Activated T-helper 2 cell treated with anti-CD3 and anti-CD28 coated beads, Interferon-gamma antibody, Interleukin-2, Interleukin-4, amounts not matched to agents 10 μg/mL and 5 μg/mL and 100 μg/mL, durations not matched to agents 14 hours and 24 hours and 36 hours (primary cell): ENCODE data around the gene KRTAP6-1. TPM values are rescaled to one million over a fixed set of nuclear protein-coding genes. Genes with fewer than 3 reads are reported as not detected.

Source experiments
- DNase-seq: peaks from one replicate; pipeline ENCODE4 v3.0.0; 2021; ENCODE audit warnings: low spot score
- H3K27ac Mint-ChIP-seq: one replicate; pipeline ENCODE4 v1.8.0; 2021; ENCODE audit warnings: mixed read lengths
- H3K27me3 Mint-ChIP-seq: one replicate; pipeline ENCODE4 v1.8.0; 2021; ENCODE audit warnings: low read depth, mixed read lengths
- H3K36me3 Mint-ChIP-seq: one replicate; pipeline ENCODE4 v1.8.0; 2021; ENCODE audit warnings: low read depth, mixed read lengths
- H3K4me1 Mint-ChIP-seq: one replicate; pipeline ENCODE4 v1.8.0; 2021; ENCODE audit warnings: low read depth, mixed read lengths
- H3K4me3 Mint-ChIP-seq: one replicate; pipeline ENCODE4 v1.8.0; 2021; ENCODE audit warnings: low read depth, mild to moderate bottlenecking, moderate library complexity, mixed read lengths
- H3K9me3 Mint-ChIP-seq: one replicate; pipeline ENCODE4 v1.8.0; 2021; ENCODE audit warnings: mixed read lengths
- intact Hi-C: fragments of 100-400 bp; cut with micrococcal nuclease; formaldehyde crosslinking; loops from one replicate; pipeline ENCODE4 v1.15.1; 2023
- total RNA-seq: library from RNA; stranded (reverse); gene quantifications from 2 replicates; pipeline ENCODE4 v1.2.3, GENCODE V29; 2022

KRTAP6-1 gene
- total RNA-seq, 1 donor from 2014 or later, result not detected

DNA sequence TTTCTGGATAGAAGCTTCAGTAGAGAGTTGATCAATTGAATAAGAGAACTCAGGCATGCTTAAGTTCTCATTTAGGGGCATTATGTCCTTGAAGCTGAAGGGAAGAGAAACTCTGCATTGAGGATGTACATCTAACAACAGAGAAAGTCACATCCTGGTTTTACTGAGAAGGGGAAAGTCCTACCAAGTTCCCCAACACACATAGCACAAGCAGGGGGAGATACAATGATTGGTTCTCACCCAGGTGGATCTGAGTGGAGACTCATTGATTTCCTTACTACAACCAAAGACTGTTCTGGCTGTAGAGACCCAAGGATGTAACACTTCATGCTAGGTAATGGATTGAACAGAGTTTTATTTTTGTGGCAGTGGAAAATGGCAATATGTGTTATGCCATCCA, 1.5 kb upstream of the KRTAP6-1 start:
- intact Hi-C loops, result no loop called here
- H3K36me3 Mint-ChIP-seq, result no peaks in the 10 kb centered on the region
- no peaks in the 10 kb centered on the region for H3K27me3 Mint-ChIP-seq
- H3K9me3 Mint-ChIP-seq, result peaks cover 13% of the 10 kb centered on the region
- H3K27ac Mint-ChIP-seq, result no peak overlapping the region
- H3K4me1 Mint-ChIP-seq, result no peaks in the 10 kb centered on the region
- no peak overlapping the region for H3K4me3 Mint-ChIP-seq
- no peak for DNase-seq

DNA sequence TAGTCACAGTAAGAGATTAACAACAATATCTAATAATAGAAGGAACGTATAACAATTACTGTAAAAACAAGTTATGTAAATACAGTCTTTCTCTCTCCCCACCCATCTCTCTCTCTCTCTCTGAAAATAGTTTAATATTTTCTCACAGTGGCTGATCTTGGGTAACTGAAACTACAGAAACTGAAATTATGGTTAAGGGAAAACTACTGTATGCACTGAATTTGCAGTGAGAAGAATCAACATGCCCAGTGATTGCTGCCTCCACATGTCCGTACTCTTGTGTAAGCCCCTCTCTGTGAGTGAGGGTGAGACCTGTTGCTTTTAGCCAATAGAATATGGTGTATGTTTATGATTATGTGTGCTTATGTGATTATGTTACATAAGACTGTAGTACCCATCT, 1.6 kb downstream of the KRTAP6-1 start:
- intact Hi-C loops, result no loop called here
- H3K4me3 Mint-ChIP-seq, result no peak overlapping the region
- H3K9me3 Mint-ChIP-seq, result peaks cover 17% of the 10 kb centered on the region

DNA sequence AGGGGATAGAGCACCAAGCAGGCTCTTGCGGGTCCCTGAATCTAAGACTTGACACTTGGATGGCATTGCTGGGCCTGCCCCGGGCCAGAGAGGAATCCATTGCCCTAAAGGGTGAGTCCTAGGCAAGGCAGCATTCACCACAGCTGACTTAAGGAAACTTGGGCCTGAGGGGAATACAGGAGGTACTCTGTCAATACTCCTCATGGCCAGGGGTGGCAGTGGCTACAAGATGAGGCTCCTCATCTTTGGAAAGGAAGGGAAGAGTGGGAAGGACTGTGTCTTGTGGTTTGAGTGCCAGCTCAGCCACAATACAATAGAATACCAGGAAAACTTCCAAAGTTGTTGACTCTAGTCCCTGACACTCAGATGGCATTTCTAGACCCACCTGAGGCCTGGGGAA, 7.8 kb downstream of the KRTAP6-1 start:
- no peaks in the 10 kb centered on the region for H3K36me3 Mint-ChIP-seq

More for the DNA sequence above, 1.6 kb downstream of the KRTAP6-1 start:
- H3K27ac Mint-ChIP-seq, result no peak overlapping the region
- H3K27me3 Mint-ChIP-seq, result no peaks in the 10 kb centered on the region
- DNase-seq, result no peak
- no peaks in the 10 kb centered on the region for H3K4me1 Mint-ChIP-seq
- H3K36me3 Mint-ChIP-seq, result no peaks in the 10 kb centered on the region

DNA sequence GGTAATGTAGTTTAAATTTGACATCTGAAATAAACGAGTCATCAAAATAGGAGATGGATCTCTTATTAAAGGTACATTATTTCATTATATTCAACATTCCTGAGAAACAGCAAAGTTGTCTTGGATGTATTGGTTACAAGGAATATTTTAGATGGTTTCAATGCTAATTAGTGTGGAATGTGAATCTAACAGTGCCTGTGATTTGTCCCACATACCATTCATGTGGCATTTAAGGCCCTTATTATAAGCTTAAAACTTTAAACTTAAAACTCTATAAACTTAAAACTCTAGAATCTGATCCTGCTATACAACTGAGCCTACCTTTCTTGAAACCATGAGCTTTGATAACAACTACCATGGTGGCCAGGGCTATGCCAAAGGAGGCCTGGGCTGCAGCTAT, 12.9 kb downstream of the KRTAP6-1 start, which contains the start of gene KRTAP22-1:
Gene KRTAP22-1 (plus strand): TSS at position 301 of the 400 bp plus-strand sequence.
- intact Hi-C loops, result no loop called here
- no peaks in the 10 kb centered on the region for H3K27me3 Mint-ChIP-seq
- H3K36me3 Mint-ChIP-seq, result no peaks in the 10 kb centered on the region
- H3K4me1 Mint-ChIP-seq, result no peaks in the 10 kb centered on the region
- no peak within 1 kb of the TSS for H3K4me3 Mint-ChIP-seq
- no peak for DNase-seq
- no peak within 1 kb of the TSS for H3K27ac Mint-ChIP-seq
- peaks cover 11% of the 10 kb centered on the region for H3K9me3 Mint-ChIP-seq

More for the DNA sequence above, 7.8 kb downstream of the KRTAP6-1 start:
- Mint-ChIP-seq H3K4me1 (no peaks in the 10 kb centered on the region), H3K27ac (no peak overlapping the region), H3K9me3 (peaks cover 23% of the 10 kb centered on the region), H3K27me3 (no peaks in the 10 kb centered on the region), H3K4me3 (no peak overlapping the region)
- intact Hi-C loops, result no loop called here
- no peak for DNase-seq

DNA sequence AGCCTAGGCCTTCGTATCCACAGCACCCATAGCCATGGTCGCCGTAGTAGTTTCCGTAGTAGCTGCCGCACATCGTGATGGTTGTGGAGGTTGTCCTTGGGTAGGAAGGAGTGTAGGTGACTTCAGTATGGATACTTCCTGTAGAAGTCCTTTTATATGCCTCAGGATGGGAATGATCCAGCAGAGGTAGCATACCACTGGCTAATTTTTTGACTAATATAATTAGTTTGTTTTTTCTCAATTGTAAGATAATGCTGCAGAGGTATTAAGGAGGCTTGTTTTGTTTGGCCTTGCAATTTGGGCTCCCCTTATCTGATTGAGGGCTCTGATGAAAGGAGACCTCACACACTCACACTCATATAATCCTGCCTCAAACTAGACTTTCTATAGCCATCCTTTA, 14.9 kb downstream of the KRTAP6-1 start, which contains the start of gene KRTAP6-2:
Gene KRTAP6-2 (minus strand): TSS at position 101 of the 400 bp plus-strand sequence. CDS start 28 bp downstream, at position 73.
- no peaks in the 10 kb centered on the region for H3K27me3 Mint-ChIP-seq
- H3K27ac Mint-ChIP-seq, result no peak within 1 kb of the TSS
- intact Hi-C loops, result no loop called here
- H3K9me3 Mint-ChIP-seq, result peaks cover 11% of the 10 kb centered on the region
- no peak for DNase-seq
- H3K4me1 Mint-ChIP-seq, result no peaks in the 10 kb centered on the region
- no peaks in the 10 kb centered on the region for H3K36me3 Mint-ChIP-seq
- H3K4me3 Mint-ChIP-seq, result no peak within 1 kb of the TSS

DNA sequence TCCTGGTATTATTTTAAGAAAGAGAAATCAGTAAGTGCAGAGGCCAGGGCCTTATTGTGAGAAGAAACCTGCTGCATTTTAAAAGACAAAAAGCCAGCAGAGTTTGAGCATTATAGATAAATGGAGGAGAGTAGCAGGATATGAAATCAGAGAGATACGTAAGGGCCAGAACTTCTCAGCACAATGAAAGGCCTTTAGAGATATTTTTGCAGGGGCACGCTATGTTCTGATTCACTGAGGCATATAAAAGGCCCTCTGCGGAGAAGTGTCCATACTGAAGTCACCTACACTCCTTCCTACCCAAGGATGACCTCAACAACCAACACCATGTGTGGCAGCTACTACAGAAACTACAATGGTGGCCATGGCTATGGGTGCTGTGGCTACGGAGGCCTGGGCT, 21.6 kb downstream of the KRTAP6-1 start, which contains the start of gene KRTAP6-3:
Gene KRTAP6-3 (plus strand): TSS at position 301 of the 400 bp plus-strand sequence. CDS start 6 bp downstream, at position 307.
- peaks cover 4% of the 10 kb centered on the region for H3K27me3 Mint-ChIP-seq
- H3K27ac Mint-ChIP-seq, result no peak within 1 kb of the TSS
- intact Hi-C loops, result no loop called here
- no peaks in the 10 kb centered on the region for H3K36me3 Mint-ChIP-seq
- no peaks in the 10 kb centered on the region for H3K9me3 Mint-ChIP-seq
- peaks cover 3% of the 10 kb centered on the region for H3K4me1 Mint-ChIP-seq
- H3K4me3 Mint-ChIP-seq, result no peak within 1 kb of the TSS
- no peak for DNase-seq

DNA sequence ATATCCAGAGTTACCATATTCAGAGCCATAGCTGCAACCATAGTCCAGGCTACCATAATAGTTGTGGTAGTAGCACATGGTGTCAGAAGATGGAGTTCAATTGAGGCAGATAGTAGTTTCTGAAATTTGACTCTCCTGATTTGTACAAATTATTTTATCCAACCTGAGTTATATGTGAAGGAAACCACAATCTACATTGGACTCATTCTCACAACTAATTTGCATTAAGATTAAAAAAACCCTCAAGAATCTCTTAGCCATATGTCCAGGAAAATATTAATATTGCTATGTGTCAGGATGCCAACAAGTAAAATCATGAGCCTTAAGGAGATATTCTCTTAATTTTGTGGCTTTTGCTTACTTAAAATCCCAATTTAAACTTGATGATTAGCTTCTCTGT, 23.4 kb downstream of the KRTAP6-1 start, which contains the start of gene KRTAP22-2:
Gene KRTAP22-2 (minus strand): TSS at position 101 of the 400 bp plus-strand sequence.
- intact Hi-C loops, result no loop called here
- Mint-ChIP-seq H3K9me3 (no peaks in the 10 kb centered on the region), H3K27ac (no peak within 1 kb of the TSS), H3K4me3 (no peak within 1 kb of the TSS), H3K36me3 (no peaks in the 10 kb centered on the region), H3K27me3 (peaks cover 4% of the 10 kb centered on the region), H3K4me1 (peaks cover 3% of the 10 kb centered on the region)
- no peak for DNase-seq

DNA sequence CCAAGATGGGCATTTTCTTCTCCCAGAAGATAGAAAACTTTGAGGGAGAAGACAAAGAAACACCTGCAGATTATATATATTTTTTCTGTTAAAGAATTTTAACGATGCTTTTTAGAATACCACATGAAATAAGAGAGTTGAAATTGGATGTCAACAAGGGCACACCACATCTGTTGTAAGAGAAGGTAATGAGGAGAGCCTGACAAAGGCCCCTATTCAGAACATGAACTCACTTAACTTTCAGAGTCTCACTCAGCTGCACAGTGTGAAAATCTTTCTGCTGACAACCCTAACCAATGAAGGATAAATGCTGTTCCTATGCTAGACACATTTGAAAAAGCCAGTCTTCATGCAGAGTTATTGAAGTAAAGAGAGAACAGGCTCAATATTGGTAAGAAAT, 30.9 kb downstream of the KRTAP6-1 start:
- DNase-seq, result no peak
- Mint-ChIP-seq H3K27me3 (peaks cover 5% of the 10 kb centered on the region), H3K4me3 (no peak overlapping the region), H3K4me1 (no peaks in the 10 kb centered on the region), H3K9me3 (no peaks in the 10 kb centered on the region), H3K27ac (no peak overlapping the region), H3K36me3 (no peaks in the 10 kb centered on the region)
- intact Hi-C loops, result no loop called here

DNA sequence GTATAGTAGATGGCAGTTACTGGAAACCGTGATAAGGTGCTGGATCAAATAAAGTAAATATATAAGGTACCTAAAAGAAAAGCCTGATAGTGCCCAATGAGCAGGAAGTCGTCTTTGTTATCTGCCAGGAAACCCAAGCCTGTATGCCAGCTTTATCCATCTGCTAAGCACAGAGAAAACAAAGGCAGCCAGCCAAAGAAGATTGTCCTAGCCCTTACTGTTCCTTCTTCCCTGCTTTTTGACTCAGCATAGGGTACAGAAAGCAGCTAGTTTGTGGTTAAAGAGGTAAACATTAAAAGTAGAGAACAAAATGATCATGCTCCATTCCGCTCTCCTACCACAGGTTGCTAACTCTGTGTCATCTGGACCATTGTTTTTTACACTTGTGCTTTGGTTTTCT, 33.6 kb downstream of the KRTAP6-1 start:
- Mint-ChIP-seq H3K4me1 (peaks cover 3% of the 10 kb centered on the region), H3K9me3 (no peaks in the 10 kb centered on the region), H3K36me3 (no peaks in the 10 kb centered on the region), H3K27me3 (peaks cover 5% of the 10 kb centered on the region), H3K4me3 (no peak overlapping the region), H3K27ac (no peak overlapping the region)
- intact Hi-C loops, result no loop called here
- DNase-seq, result no peak

DNA sequence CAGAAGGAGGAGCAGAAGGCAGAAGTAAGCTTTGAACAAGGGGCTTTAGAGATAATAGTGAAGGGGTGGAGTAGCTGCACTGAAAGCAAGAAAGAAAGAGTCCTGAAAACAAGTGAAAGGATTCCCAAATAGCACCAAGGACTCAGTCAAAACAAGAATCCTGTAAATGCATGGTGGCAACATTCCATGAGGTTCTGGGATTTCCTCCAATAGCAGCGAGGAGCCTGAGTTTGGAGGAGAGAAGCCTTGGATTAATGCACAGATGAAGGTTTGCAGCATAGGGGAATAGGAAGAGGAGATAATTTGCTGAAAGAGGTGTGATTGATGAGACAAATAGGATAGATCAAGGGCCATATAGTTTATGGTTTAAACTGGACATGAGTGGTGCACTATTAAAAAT, 34.4 kb downstream of the KRTAP6-1 start:
- H3K9me3 Mint-ChIP-seq, result no peaks in the 10 kb centered on the region
- DNase-seq, result no peak
- H3K4me3 Mint-ChIP-seq, result no peak overlapping the region
- H3K36me3 Mint-ChIP-seq, result no peaks in the 10 kb centered on the region
- no peak overlapping the region for H3K27ac Mint-ChIP-seq
- peaks cover 3% of the 10 kb centered on the region for H3K4me1 Mint-ChIP-seq
- H3K27me3 Mint-ChIP-seq, result no peaks in the 10 kb centered on the region
- intact Hi-C loops, result no loop called here

DNA sequence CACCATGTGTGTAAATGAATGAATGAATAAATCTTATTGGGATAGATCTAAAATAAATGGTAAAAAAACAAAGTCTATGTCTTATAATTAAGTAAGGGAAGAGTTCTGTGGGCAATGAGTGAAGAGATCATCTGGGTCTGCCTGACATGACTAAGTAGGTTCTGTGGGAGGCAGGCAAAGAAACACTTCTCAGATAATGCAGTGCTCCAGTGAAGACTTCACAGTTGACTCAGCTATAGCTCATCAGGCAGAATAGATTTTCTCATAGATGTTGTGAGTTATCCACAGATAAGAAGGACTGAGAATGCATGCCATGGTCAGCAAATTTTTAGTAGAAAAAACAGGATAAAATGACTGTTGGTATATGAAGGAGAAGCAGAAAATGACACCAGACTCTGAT, 36.0 kb downstream of the KRTAP6-1 start:
- intact Hi-C loops, result no loop called here
- Mint-ChIP-seq H3K9me3 (no peaks in the 10 kb centered on the region), H3K36me3 (no peaks in the 10 kb centered on the region), H3K4me3 (no peak overlapping the region), H3K27me3 (no peaks in the 10 kb centered on the region), H3K4me1 (peaks cover 3% of the 10 kb centered on the region), H3K27ac (no peak overlapping the region)
- DNase-seq, result no peak

DNA sequence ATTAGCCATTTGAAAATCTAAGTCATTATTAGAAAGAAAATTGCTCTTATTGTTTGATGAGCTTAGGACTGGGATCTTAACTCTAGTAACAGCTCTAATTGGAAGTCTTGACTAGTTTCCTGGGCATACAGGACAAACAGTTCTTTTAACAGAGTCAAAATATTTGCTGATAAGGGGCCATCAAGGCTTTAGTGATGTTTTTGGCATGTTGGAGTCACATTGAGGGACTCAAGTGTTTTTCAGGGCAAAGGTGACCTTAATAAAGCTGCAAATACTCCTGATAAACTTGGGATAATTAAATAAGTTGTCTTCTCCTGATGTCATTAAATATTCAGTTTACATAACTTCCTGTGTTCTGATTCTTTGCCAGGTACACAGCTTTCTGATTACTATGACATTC, 46.1 kb downstream of the KRTAP6-1 start:
- no peaks in the 10 kb centered on the region for H3K36me3 Mint-ChIP-seq
- DNase-seq, result no peak
- intact Hi-C loops, result no loop called here
- H3K4me1 Mint-ChIP-seq, result no peaks in the 10 kb centered on the region
- H3K4me3 Mint-ChIP-seq, result no peak overlapping the region
- no peaks in the 10 kb centered on the region for H3K27me3 Mint-ChIP-seq
- no peaks in the 10 kb centered on the region for H3K9me3 Mint-ChIP-seq
- no peak overlapping the region for H3K27ac Mint-ChIP-seq

DNA sequence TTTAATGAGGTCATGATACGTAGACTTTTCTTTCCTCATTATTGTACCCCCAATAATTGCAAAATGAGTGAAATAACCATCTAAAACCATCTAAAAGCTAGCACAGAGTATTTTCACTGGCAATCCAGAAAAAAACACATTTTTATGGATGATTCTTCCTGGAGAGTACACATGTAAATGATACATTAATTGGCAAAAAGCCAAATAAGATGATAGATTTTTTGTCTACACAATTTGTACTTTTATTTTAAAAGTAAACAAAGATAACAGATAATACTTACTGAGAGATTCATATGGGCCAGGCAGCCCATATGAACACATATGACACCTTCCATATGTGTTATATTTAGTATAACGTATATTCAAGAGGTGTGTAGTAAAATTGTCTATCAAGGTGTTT, 50.1 kb downstream of the KRTAP6-1 start:
- Mint-ChIP-seq H3K4me3 (no peak overlapping the region), H3K27me3 (no peaks in the 10 kb centered on the region), H3K9me3 (no peaks in the 10 kb centered on the region), H3K4me1 (no peaks in the 10 kb centered on the region), H3K36me3 (no peaks in the 10 kb centered on the region), H3K27ac (no peak overlapping the region)
- intact Hi-C loops, result no loop called here
- no peak for DNase-seq
